CD4-positive, alpha-beta T cell treated with Interleukin-4 for 1 hour (primary cell): ENCODE results near the gene XIAP.

ENCODE experiments used
- DNase-seq, 2 donors: peaks; one replicate each; pipeline ENCODE4 v3.0.0-alpha.2; 2020 to 2022

Gene XIAP

GRCh38 chrX:123961268-123962005, 101.6 kb downstream of the XIAP start, which contains the start of gene STAG2:
TSS of gene STAG2 (plus strand) at chrX:123961706. CDS start at chrX:124022628, 60,922 bp downstream.
- DNase-seq, result peak; percentile 71 to 73

GRCh38 chrX:123962006-123962467, 102.2 kb downstream of the XIAP start:
- peak in 1 of 2 donors; percentile 17 for DNase-seq

GRCh38 chrX:123962794-123963373, 103.0 kb downstream of the XIAP start:
- peak; percentile 89 to 90 for DNase-seq
